Stimulated activated CD4-positive, alpha-beta T cell treated with anti-CD3 and anti-CD28 coated beads, Interleukin-1b, Interleukin-23, amount 100 ng/mL, for 4 hours (primary cell): Measurements from ENCODE around the gene SSTR3.
"Not testable (repeated sequence)": the region's sequence is repeated elsewhere in the genome, so short reads cannot be mapped to it uniquely, and the experiment has no call there.

Experiments used
- DNase-seq, 2 donors: peaks; one replicate each; pipeline ENCODE4 v3.0.0-alpha.2; 2020; ENCODE audit warnings: low read depth in 2 of 2

Gene SSTR3

DNA sequence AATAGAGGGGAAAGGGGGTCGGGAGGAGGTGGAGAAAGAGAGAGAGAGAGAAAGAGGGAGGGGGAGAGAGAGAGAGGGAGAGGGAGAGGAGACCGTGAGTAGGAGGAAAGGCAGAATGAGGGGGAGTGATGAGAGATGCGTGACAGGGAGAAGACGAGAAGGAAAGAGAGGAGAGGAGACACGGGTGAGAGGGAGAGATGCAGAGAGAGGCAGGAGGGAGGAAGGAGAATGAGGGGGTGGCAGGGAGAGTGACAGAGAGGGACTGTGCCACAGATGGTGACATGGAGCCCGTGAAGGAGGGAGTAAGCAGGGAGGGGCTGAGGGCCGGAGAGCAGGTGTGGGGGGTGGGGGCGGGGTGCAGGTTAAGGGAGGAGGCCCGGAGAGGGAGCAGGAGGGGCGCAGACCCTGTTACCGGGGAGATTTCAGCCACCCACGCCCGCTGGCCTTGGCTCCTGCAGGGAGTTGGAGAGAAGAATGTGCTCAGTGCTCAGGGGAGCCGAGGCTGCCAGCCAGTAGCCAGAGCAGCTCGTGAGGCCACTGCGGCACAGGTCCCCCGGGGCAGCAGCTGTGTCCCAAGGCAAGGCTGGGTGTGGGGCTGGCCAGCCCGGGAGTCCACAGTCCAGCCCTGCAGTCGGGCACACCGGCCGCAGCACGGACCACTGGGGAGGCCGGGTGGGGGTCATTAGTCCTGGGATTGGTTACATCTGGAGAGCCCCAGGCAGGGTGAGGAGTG is at the start of gene SSTR3:
TSS of gene SSTR3 (minus strand) at position 304 of the 733 bp plus-strand sequence. CDS start 4,674 bp downstream, outside the sequence.
- no peak for DNase-seq

DNA sequence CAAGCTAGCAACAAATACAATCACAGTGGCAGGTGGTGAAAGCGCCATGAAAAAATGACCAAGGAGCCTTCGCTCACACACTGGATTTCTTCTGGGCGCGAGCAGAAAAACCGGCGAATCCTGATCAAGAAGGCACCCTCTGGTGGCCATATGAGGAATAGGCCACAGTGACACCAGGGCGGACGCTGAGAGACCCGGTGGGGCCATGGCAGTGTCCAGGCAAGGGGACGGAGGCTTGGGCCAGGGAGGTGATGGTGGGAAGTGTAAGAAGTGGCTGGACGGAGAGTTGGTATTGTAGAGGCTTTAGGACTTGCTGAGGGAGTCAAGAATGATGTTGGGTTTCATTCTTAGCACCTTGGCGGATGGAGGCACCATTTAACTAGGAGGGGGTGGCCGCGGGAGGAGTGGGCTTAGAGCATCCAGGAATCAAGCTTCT is 48.6 kb upstream of the SSTR3 start:
- no peak for DNase-seq

- DNase-seq, result no peak
Observed at GRCh38 chr22:37260155-37260795, 48.0 kb upstream of the SSTR3 start.

DNA sequence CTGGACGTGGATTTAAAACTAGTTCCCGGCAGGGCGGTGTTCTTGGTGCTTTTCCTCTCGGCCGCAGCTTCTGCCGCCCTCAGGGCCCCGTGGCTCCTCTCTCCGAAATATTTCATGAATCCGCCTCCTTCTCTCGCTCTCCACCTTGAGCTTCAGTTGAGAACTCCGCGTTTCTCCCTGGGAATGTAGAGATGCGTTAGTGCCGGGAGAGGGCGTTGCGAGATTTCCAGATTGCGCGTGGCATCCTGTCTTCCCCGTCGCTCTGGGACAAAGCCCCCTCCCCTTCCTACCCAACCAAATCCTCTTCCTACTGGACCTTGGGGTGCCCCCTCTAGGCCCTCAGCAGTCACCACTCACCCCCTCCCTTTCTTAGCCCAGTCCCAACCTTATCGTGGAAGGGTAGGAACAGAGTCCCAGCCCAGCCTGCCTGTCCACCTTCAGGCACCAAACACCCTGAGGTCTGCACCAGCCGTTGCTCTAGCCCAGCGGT is 47.3 kb upstream of the SSTR3 start:
- no peak for DNase-seq

DNA sequence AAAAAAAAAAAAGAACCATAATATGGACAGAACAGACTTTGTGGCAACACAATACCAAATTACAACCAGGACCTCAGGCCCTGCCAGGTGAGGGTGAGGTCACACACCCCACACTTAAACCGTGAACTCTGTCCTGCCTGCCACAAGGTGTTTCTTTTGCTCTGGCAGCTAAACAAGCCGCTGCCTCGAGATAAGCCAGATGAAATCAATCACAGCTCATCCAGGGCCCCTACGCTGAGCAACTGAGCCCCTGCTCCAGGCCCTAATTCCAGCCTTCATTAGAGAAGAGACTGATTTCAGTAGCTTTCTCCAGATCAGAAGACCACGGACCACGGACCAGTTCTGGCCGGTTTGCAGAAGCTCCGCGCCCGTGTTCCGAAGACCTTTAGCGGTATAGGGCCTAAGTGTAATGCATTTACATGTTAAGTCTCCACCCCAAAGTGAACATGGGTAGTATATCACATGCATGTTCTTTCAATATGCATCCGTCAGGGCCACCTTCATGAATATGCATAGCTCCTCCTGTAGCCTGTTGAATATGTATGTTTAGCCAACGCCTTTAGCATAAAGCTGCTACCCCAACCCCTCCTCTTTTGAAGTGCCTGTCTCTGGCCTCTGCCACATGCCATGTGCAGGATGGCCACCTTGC is 46.6 kb upstream of the SSTR3 start:
- no peak for DNase-seq

GRCh38 chr22:37258005-37258752 is 45.9 kb upstream of the SSTR3 start:
- DNase-seq, result no peak

GRCh38 chr22:37256075-37256726 is 43.9 kb upstream of the SSTR3 start:
- DNase-seq, result no peak

DNA sequence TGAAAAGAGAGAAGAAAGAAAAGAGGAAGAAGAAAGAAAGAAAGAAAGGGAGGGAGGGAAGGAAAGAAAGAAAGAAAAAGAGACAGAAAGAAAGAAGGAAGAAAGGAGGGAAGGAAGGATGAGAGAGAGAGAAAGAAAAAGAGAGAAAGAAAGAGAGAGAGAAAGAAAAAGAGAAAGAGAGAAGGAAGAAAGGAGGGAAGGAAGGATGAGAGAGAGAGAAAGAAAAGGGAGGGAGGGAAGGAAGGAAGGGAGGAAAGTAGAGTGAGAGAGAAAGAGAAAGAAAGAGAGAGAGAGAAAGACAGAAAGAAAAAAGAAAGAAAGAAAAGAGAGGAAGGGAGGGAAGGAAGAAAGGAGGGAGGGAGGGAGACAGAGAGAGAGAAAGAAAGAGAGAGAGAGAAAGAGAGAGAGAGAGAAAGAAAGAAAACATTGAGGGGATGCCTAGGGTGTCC is 43.3 kb upstream of the SSTR3 start:
- DNase-seq, result no peak

DNA sequence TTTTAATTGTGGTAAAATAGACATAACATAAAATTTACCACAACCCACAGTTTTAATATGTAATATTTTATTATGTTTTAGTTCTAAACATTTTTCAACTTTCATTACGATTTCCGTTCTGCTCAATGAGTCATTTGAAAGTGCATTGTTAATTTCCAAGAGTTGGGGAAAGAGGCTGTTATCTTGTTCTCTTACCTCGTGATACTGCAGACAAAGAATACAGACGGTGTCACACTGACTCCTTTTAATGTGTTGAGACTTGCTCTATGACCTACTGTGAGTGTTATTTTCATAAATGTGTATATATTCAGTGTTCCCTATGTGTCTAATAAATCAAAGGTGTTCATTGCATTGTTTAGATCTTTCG is 42.6 kb upstream of the SSTR3 start:
- no peak for DNase-seq

GRCh38 chr22:37254209-37254866 is 42.1 kb upstream of the SSTR3 start:
- DNase-seq, result no peak

DNA sequence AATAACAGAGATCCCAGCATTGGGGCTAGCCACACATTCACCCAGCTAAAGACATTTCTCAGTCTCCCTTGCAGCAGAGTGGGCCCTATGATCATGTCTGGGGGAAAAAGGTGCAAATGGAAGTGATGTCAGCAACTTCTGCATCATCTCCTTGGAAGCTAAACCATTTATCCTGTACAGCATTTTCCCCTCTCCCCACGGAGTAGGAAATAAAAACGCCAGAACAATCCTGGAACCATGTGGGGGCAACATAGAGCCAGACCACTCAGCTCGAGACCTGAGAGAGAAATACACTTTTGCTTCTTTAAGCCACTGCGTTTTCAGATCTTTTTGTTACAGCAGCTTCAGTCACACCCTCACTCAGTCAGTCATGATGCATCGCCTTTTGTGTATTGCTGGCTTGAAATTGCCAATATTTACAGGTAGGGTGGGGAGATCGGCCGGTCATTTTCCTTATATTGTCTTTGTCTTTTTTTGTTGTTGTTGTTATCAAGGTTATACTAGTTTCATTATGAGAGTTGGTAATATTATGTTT is 40.9 kb upstream of the SSTR3 start:
- no peak for DNase-seq

GRCh38 chr22:37251836-37252235 is 39.6 kb upstream of the SSTR3 start:
- DNase-seq, result not testable (repeated sequence)

DNA sequence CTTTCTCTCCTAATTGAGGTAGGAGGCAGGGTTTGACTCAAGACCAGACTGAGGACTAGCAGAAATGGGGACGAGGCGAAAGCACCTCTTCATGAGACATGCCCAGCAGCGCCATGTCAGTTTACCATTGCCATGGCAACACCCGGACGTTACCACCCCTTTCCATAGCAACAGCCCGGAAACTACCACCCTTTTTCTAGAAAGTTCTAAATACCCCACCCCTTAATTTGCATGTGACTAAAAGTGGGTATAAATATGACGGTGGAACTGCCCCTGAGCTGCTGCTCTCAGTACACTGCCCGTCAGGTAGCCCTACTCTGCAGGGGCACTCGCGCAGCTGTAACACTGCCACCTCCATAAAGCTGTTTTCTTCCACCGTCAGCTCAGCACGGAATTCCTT is 37.7 kb upstream of the SSTR3 start:
- DNase-seq, result no peak

DNA sequence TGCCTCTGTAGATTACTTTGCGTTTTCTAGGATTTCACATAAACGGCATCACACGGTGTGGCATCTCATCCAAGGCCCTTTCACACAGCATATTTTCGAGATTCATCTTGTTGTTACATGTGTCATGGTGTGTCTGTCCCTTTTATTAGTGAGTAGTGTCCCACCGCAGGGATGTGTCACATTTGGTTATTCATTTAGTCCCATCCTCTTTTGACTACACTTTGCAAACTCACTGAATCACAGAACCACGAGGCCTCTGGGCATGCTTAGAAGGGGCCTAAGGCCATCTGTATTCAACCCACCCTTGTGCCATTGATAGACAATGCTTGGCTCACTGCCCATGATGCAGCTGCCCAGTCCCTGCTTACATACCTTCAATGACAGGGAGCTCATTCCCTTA is 36.0 kb upstream of the SSTR3 start:
- no peak for DNase-seq

DNA sequence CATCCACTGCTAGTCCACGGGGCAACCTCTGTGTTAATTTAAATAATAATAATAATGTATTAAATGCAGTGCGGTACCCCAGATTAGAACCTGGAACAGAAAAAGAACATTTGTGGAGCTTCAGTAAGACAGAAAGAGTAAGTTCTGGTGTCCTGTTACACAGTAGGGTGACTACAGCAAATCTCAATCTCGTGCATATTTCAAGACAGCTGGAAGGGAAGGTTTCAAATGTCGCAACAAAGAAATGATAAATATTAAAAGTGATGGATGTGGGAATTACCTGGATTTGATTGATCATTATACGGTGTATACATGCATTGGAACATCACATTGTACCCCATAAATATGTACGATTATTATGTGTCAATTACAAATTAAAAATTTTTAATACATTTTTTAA is 33.5 kb upstream of the SSTR3 start:
- DNase-seq, result no peak

- DNase-seq, result no peak
Observed at GRCh38 chr22:37244922-37245722, 32.8 kb upstream of the SSTR3 start.

GRCh38 chr22:37244114-37244921 is 32.0 kb upstream of the SSTR3 start, which contains the start of gene RAC2:
RAC2 (minus strand) TSS chr22:37244269; CDS start chr22:37244148, 121 bp downstream.
- DNase-seq, result peak; percentile 82 to 86

DNA sequence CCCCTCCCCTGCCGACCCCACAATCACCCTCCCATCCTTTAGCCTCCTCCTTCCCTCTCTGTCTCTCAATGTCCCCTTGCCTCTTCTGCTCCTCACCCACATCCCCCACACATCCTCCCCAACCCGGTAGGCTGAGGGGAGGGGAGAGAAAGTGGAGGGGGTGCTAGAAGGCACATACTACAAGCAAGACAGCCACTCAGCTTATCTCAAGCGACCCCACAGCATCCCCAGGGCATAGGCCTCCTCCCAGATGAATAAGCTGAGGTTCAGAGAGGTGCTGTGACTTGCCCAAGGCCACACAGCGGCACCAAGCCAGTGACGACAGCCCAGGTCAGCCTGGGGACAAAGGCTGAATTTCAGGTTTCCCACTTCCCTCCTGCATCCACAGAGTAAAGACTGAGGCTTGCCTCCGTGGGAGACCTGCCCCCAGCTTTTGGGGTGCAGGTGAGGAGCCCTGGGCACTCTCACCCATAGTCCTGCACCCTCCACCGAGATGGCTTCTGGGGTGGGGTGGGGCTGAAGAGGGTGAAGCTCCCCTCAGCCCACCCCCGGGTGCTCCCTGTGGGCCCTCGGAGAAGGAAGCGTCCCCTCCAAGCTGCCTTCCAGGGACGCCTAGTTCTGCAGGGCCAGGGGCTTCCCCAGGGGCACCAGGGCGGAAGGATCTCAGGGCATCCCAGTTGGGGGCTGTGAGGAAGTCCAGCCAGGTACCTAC is 31.3 kb upstream of the SSTR3 start:
- no peak for DNase-seq
